GM21390 (cell line): ENCODE results near the gene BTRC.
"Not testable (repeated sequence)": the region's sequence is repeated elsewhere in the genome, so short reads cannot be mapped to it uniquely, and the experiment has no call there.

Source experiments
- ATAC-seq: cut with Tn5 transposase; IDR thresholded peaks from one replicate; pipeline ENCODE4 v1.9.1; 2021; ENCODE audit not compliant: unreplicated experiment

The BTRC gene

GRCh38 chr10:101577121-101577871, 223.3 kb downstream of the BTRC start:
- ATAC-seq = no peak

- ATAC-seq = no peak
These were observed 224.2 kb downstream of the BTRC start for GRCh38 chr10:101578192-101578591.

GRCh38 chr10:101578803-101579515, 225.0 kb downstream of the BTRC start:
- ATAC-seq = no peak

GRCh38 chr10:101579516-101579870, 225.5 kb downstream of the BTRC start:
- ATAC-seq = no peak

GRCh38 chr10:101580486-101581399, 226.8 kb downstream of the BTRC start:
- no peak for ATAC-seq

- no peak for ATAC-seq
These were observed 231.9 kb downstream of the BTRC start for GRCh38 chr10:101585841-101586240.

GRCh38 chr10:101587725-101588653, 234.0 kb downstream of the BTRC start, which contains the start of the genes DPCD and POLL:
DPCD (plus strand) TSS chr10:101588321; CDS start chr10:101588337, 16 bp downstream.
POLL (minus strand) TSS chr10:101588257; CDS start chr10:101587360, 897 bp downstream.
- peak; percentile 98 for ATAC-seq

GRCh38 chr10:101588879-101589278, 234.9 kb downstream of the BTRC start:
- ATAC-seq = no peak

GRCh38 chr10:101593331-101593730, 239.4 kb downstream of the BTRC start:
- not testable (repeated sequence) for ATAC-seq

- ATAC-seq = no peak
These were observed 241.8 kb downstream of the BTRC start for GRCh38 chr10:101595591-101596433.

- no peak for ATAC-seq
These were observed 243.3 kb downstream of the BTRC start for GRCh38 chr10:101597091-101597900.

- ATAC-seq = no peak
These were observed 247.6 kb downstream of the BTRC start for GRCh38 chr10:101601541-101601940.

- no peak for ATAC-seq
These were observed 248.9 kb downstream of the BTRC start for GRCh38 chr10:101602761-101603398.
